ENCODE data around the gene CNTNAP5. TPM values are rescaled to one million over a fixed set of nuclear protein-coding genes. Genes with fewer than 3 reads are reported as not detected.

The CNTNAP5 gene
- total RNA-seq, 1 donor from 2014 or later: not detected

GRCh38 chr2:124333784-124334183 lies 308.7 kb downstream of the CNTNAP5 start:
- no peaks in the 10 kb centered on the region for H3K36me3 ChIP-seq (ENCODE audit: control insufficient read depth, insufficient read depth, low read length)
- no peak for FAIRE-seq
- no peaks in the 10 kb centered on the region for H3K27me3 ChIP-seq (ENCODE audit: control insufficient read depth, insufficient read depth, low read length)
- no peak for DNase-seq (ENCODE audit: low read depth)
- H3K4me3 ChIP-seq (ENCODE audit: low read depth, low read length): no peak overlapping the region
- no peak for TF ChIP-seq CTCF (IDR thresholded peaks at IDR 0.05; ENCODE audit: insufficient read depth, low read length, severe bottlenecking)

GRCh38 chr2:124335058-124335457 lies 310.0 kb downstream of the CNTNAP5 start:
- TF ChIP-seq CTCF (IDR thresholded peaks at IDR 0.05; ENCODE audit: insufficient read depth, low read length, severe bottlenecking): no peak
- DNase-seq (ENCODE audit: low read depth) (no peak), FAIRE-seq (no peak)
- H3K36me3 ChIP-seq (ENCODE audit: control insufficient read depth, insufficient read depth, low read length): no peaks in the 10 kb centered on the region
- no peaks in the 10 kb centered on the region for H3K27me3 ChIP-seq (ENCODE audit: control insufficient read depth, insufficient read depth, low read length)
- no peak overlapping the region for H3K4me3 ChIP-seq (ENCODE audit: low read depth, low read length)

GRCh38 chr2:124339709-124340108 lies 314.6 kb downstream of the CNTNAP5 start:
- Histone ChIP-seq H3K36me3 (ENCODE audit: control insufficient read depth, insufficient read depth, low read length) (no peaks in the 10 kb centered on the region), H3K27me3 (ENCODE audit: control insufficient read depth, insufficient read depth, low read length) (no peaks in the 10 kb centered on the region), H3K4me3 (ENCODE audit: low read depth, low read length) (no peak overlapping the region)
- TF ChIP-seq CTCF (IDR thresholded peaks at IDR 0.05; ENCODE audit: insufficient read depth, low read length, severe bottlenecking): no peak
- DNase-seq (ENCODE audit: low read depth) (no peak), FAIRE-seq (no peak)

DNA sequence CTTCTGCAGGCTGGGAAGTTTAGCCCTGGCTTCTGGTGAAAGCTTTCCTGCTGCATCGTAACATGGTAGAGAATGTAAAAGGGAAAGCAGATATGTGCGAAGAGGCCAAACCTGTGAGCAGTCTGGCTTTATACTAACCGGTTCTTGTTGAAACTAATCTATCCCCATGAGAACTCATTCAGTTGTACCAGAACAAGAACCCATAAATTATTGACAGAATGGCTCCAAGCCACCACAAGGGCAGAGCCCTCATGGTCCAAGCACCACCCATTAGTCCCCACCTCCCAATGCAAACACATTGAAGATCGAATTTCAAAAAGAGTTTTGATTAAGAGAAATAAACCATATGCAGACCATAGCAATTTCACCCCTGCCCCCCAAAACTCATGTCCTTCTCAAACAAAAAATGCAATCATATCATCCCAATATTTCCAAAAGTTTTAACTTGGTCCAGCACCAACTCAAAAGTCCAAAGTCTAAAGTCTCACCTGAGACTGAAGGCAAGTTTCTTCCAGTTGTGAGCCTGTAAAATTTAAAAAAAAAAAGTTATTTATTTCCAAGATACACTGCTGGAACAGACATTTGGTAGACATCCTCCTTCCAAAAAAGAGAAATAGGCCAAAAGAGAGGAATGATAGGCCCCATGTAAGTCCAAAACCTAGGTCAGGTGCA lies 318.9 kb downstream of the CNTNAP5 start:
- no peak overlapping the region for H3K4me3 ChIP-seq (ENCODE audit: low read depth, low read length)
- H3K36me3 ChIP-seq (ENCODE audit: control insufficient read depth, insufficient read depth, low read length): no peaks in the 10 kb centered on the region
- TF ChIP-seq CTCF (IDR thresholded peaks at IDR 0.05; ENCODE audit: insufficient read depth, low read length, severe bottlenecking): no peak
- FAIRE-seq: no peak
- DNase-seq (ENCODE audit: low read depth): no peak
- H3K27me3 ChIP-seq (ENCODE audit: control insufficient read depth, insufficient read depth, low read length): no peaks in the 10 kb centered on the region

DNA sequence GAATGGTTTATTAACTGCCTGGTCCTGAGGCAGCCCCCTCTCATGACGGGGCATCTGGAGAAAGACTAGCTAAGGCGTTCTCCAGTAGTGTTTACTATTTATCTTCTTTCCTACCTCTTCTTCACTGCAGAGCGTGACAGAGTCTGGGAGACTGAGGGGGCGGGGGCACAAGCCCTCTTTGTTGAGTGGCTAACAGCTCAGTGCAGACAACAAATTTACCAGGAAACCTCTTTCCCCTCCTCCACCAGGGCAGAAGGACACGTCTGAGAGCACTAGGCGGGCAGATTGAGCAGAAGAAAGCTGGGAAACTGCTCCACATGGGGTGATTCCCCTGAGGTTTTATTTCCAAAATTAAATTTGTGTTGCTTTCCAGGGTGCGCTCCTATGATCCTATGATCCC lies 322.1 kb downstream of the CNTNAP5 start:
- DNase-seq (ENCODE audit: low read depth) (no peak), FAIRE-seq (no peak)
- no peaks in the 10 kb centered on the region for H3K27me3 ChIP-seq (ENCODE audit: control insufficient read depth, insufficient read depth, low read length)
- no peak overlapping the region for H3K4me3 ChIP-seq (ENCODE audit: low read depth, low read length)
- no peak for TF ChIP-seq CTCF (IDR thresholded peaks at IDR 0.05; ENCODE audit: insufficient read depth, low read length, severe bottlenecking)
- H3K36me3 ChIP-seq (ENCODE audit: control insufficient read depth, insufficient read depth, low read length): no peaks in the 10 kb centered on the region

- FAIRE-seq: no peak
- TF ChIP-seq CTCF (IDR thresholded peaks at IDR 0.05; ENCODE audit: insufficient read depth, low read length, severe bottlenecking): no peak
- no peaks in the 10 kb centered on the region for H3K36me3 ChIP-seq (ENCODE audit: control insufficient read depth, insufficient read depth, low read length)
Observed at GRCh38 chr2:124353656-124354055, 328.6 kb downstream of the CNTNAP5 start.

More at GRCh38 chr2:124353656-124354055, 328.6 kb downstream of the CNTNAP5 start:
- no peak overlapping the region for H3K4me3 ChIP-seq (ENCODE audit: low read depth, low read length)
- DNase-seq (ENCODE audit: low read depth): no peak
- no peaks in the 10 kb centered on the region for H3K27me3 ChIP-seq (ENCODE audit: control insufficient read depth, insufficient read depth, low read length)

All from bronchial epithelial cell (primary cell).